ENCODE data around the gene TICAM2.

The TICAM2 gene

DNA sequence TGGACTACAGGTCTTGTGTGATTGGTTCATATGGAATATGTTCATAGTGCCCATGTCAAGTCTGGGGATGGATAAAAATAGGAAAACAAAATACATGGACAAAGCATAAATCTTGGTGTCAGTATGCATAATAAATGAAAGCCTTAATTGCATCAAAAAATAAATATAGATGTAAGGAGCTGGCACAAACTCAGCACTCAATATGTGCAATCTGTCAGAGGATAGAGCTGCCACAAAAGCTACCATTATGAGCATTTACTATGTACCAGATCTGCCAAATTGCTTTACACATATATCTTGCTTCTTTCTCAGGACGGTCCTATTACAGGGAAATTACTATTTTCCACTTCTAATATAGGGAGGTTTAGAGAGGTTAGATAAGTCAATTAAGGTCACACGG is 41.8 kb upstream of the TICAM2 start:
- Histone ChIP-seq H3K9me3 (ENCODE audit: insufficient read depth, low read length) (no peaks in the 10 kb centered on the region), H3K4me2 (ENCODE audit: low read depth, low read length, poor library complexity, severe bottlenecking) (no peak overlapping the region), H3F3A (ENCODE audit: insufficient read depth) (no peaks in the 10 kb centered on the region), H4K20me1 (ENCODE audit: low read depth, low read length) (no peaks in the 10 kb centered on the region), H2AFZ (ENCODE audit: low read depth, low read length, severe bottlenecking) (no peak overlapping the region), H3K79me2 (ENCODE audit: insufficient read depth, low read length) (no peaks in the 10 kb centered on the region), H3K9ac (ENCODE audit: low read length) (no peak overlapping the region), H3K27me3 (ENCODE audit: low read length) (no peaks in the 10 kb centered on the region), H3K4me3 (ENCODE audit: insufficient read depth, low read length, poor library complexity, severe bottlenecking) (no peak overlapping the region), H3K27ac (ENCODE audit: low read depth, low read length) (no peak overlapping the region), H3K36me3 (ENCODE audit: low read length) (no peaks in the 10 kb centered on the region), H3K9me2 (replicated peaks; ENCODE audit: insufficient read depth, low read length) (no peaks in the 10 kb centered on the region)
- no peak for TF ChIP-seq EZH2phosphoT487 (conservative IDR thresholded peaks at IDR 0.05; ENCODE audit: low read length)
- TF ChIP-seq, protein P1, sequence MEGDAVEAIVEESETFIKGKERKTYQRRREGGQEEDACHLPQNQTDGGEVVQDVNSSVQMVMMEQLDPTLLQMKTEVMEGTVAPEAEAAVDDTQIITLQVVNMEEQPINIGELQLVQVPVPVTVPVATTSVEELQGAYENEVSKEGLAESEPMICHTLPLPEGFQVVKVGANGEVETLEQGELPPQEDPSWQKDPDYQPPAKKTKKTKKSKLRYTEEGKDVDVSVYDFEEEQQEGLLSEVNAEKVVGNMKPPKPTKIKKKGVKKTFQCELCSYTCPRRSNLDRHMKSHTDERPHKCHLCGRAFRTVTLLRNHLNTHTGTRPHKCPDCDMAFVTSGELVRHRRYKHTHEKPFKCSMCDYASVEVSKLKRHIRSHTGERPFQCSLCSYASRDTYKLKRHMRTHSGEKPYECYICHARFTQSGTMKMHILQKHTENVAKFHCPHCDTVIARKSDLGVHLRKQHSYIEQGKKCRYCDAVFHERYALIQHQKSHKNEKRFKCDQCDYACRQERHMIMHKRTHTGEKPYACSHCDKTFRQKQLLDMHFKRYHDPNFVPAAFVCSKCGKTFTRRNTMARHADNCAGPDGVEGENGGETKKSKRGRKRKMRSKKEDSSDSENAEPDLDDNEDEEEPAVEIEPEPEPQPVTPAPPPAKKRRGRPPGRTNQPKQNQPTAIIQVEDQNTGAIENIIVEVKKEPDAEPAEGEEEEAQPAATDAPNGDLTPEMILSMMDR (IDR thresholded peaks at IDR 0.05; ENCODE audit: insufficient read depth, low read length, poor library complexity, severe bottlenecking), result no peak

DNA sequence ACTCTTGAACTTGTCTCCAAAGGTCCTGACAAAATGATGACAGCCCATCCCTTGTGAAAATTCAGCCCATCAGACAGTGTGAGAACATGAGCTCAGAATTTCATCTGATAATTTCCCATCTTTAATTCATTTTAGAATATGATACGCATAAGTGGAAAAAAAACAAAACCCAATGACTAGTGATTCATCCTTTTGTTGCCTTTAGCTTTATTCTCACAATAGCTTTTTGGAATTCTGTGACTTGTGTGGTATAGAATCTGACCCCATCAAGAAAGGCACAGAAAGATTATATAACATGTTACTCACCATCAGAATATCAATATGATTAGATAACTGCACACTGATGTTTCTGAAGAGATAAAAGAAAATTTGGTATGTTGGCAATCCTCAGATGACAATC is 39.7 kb upstream of the TICAM2 start:
- H3K27me3 ChIP-seq (ENCODE audit: low read length), result no peaks in the 10 kb centered on the region
- no peaks in the 10 kb centered on the region for H3K9me3 ChIP-seq (ENCODE audit: insufficient read depth, low read length)
- no peaks in the 10 kb centered on the region for H3F3A ChIP-seq (ENCODE audit: insufficient read depth)
- TF ChIP-seq, protein P1 (IDR thresholded peaks at IDR 0.05; ENCODE audit: insufficient read depth, low read length, poor library complexity, severe bottlenecking), result no peak
- no peak for TF ChIP-seq EZH2phosphoT487 (conservative IDR thresholded peaks at IDR 0.05; ENCODE audit: low read length)
- no peaks in the 10 kb centered on the region for H3K9me2 ChIP-seq (replicated peaks; ENCODE audit: insufficient read depth, low read length)
- H3K4me2 ChIP-seq (ENCODE audit: low read depth, low read length, poor library complexity, severe bottlenecking), result no peak overlapping the region
- H3K79me2 ChIP-seq (ENCODE audit: insufficient read depth, low read length), result no peaks in the 10 kb centered on the region
- H4K20me1 ChIP-seq (ENCODE audit: low read depth, low read length), result no peaks in the 10 kb centered on the region
- H3K4me3 ChIP-seq (ENCODE audit: insufficient read depth, low read length, poor library complexity, severe bottlenecking), result no peak overlapping the region
- H2AFZ ChIP-seq (ENCODE audit: low read depth, low read length, severe bottlenecking), result no peak overlapping the region
- H3K36me3 ChIP-seq (ENCODE audit: low read length), result no peaks in the 10 kb centered on the region
- H3K9ac ChIP-seq (ENCODE audit: low read length), result no peak overlapping the region
- H3K27ac ChIP-seq (ENCODE audit: low read depth, low read length), result no peak overlapping the region

DNA sequence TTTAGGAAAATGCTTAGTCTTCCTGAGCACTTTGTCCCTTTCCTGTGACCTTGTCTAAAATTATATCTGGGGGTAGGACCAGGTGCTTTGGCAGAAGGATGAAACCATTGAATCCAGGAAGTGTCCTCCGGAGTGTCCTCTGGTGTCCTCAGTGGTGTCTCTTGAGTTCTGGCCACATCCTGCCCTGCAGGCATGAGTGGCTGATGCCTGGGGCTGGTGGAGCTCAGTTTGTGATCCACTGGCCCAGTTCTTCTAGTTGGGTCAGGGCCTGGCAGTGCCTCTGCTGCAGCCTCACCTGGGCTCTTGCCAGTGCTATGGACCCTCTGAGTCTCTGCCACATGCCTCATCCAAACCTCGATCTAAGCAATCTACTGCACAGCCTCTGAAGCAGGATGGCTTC is 38.0 kb upstream of the TICAM2 start:
- Histone ChIP-seq H3K9me3 (ENCODE audit: insufficient read depth, low read length) (no peaks in the 10 kb centered on the region), H3K4me3 (ENCODE audit: insufficient read depth, low read length, poor library complexity, severe bottlenecking) (no peak overlapping the region), H3F3A (ENCODE audit: insufficient read depth) (no peaks in the 10 kb centered on the region), H3K27ac (ENCODE audit: low read depth, low read length) (no peak overlapping the region), H3K9me2 (replicated peaks; ENCODE audit: insufficient read depth, low read length) (no peaks in the 10 kb centered on the region), H4K20me1 (ENCODE audit: low read depth, low read length) (no peaks in the 10 kb centered on the region), H3K27me3 (ENCODE audit: low read length) (no peaks in the 10 kb centered on the region), H2AFZ (ENCODE audit: low read depth, low read length, severe bottlenecking) (no peak overlapping the region), H3K9ac (ENCODE audit: low read length) (no peak overlapping the region), H3K36me3 (ENCODE audit: low read length) (no peaks in the 10 kb centered on the region), H3K4me2 (ENCODE audit: low read depth, low read length, poor library complexity, severe bottlenecking) (no peak overlapping the region), H3K79me2 (ENCODE audit: insufficient read depth, low read length) (no peaks in the 10 kb centered on the region)
- TF ChIP-seq EZH2phosphoT487 (conservative IDR thresholded peaks at IDR 0.05; ENCODE audit: low read length), result no peak
- TF ChIP-seq, protein P1 (IDR thresholded peaks at IDR 0.05; ENCODE audit: insufficient read depth, low read length, poor library complexity, severe bottlenecking), result no peak
